ENCODE data around the gene GNGT2.

The GNGT2 gene

DNA sequence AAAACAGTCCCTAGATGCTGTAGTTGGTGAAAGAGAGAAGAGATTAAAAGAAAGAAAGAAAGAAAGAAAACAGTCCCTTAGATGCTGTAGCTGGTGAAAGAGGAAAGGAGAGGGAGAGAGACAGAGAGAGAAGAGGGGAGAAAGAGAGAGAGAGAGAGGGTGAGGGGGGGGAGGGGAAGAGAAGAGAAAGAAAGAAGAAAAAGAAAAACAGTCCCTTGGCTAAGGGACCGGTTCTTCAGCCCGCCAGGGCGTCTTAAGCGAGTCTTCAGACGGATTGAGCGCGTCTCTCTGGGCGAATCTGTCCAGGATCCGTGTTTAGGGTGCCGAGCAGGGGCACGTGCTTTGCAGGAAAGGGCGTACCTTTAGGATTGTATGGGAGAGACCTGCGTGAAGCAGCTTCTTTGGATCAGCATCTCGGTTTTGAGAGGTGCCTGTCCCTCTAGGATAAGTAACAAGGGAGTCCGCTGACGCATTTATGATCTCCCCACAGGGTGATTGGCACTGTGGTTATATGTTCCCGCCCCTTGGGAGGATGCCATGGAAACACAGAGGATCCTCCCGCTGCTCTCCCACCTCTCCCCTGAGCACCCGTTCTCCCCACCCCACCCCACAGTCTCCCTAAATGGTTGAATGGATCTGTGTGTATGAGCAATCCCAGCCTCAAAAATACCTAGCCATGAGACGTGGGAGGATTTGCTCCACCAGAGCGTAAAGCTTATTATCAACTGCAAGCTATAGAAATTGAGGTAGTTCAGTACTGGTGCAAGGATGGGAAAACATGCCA is 16.7 kb downstream of the GNGT2 start (continued):
- TF ChIP-seq ZNF19 (tag by site-specific recombination; IDR thresholded peaks at IDR 0.05; ENCODE audit: low read depth) (no peak), ZNF426 (tag by site-specific recombination; IDR thresholded peaks at IDR 0.05) (no peak), GLI4 (tag by site-specific recombination; IDR thresholded peaks at IDR 0.05) (no peak; the same call in 1 of the 2 replicates), EGR2 (tag by site-specific recombination; IDR thresholded peaks at IDR 0.05; ENCODE audit: low read depth) (peak; percentile 55), ZNF518A (tag by site-specific recombination; conservative IDR thresholded peaks at IDR 0.05; ENCODE audit: low read depth) (no peak), YY2 (tag by site-specific recombination; IDR thresholded peaks at IDR 0.05) (no peak), ZBTB21 (tag by site-specific recombination; IDR thresholded peaks at IDR 0.05) (peak; percentile 6), RBAK (tag by site-specific recombination; IDR thresholded peaks at IDR 0.05) (no peak), ZNF660 (tag by site-specific recombination; IDR thresholded peaks at IDR 0.05) (no peak), ZNF335 (tag by site-specific recombination; conservative IDR thresholded peaks at IDR 0.05) (peak; percentile 80), BCL11A (tag by site-specific recombination; IDR thresholded peaks at IDR 0.05; ENCODE audit: low read depth) (no peak), ZNF223 (tag by site-specific recombination; IDR thresholded peaks at IDR 0.05) (no peak), KLF16 (tag by site-specific recombination; IDR thresholded peaks at IDR 0.05) (no peak), SCRT1 (tag by site-specific recombination; IDR thresholded peaks at IDR 0.05; ENCODE audit: borderline replicate concordance) (no peak), ZNF677 (tag by site-specific recombination; IDR thresholded peaks at IDR 0.05) (no peak), HOXC10 (CRISPR knock-in tag; IDR thresholded peaks at IDR 0.05) (no peak), KLF9 (tag by site-specific recombination; IDR thresholded peaks at IDR 0.05; ENCODE audit: low read depth) (no peak), ZNF157 (tag by site-specific recombination; IDR thresholded peaks at IDR 0.05) (no peak), ZNF701 (tag by site-specific recombination; IDR thresholded peaks at IDR 0.05) (no peak), BCL11B (tag by site-specific recombination; IDR thresholded peaks at IDR 0.05; ENCODE audit: low read depth) (no peak), ZNF350 (tag by site-specific recombination; IDR thresholded peaks at IDR 0.05) (no peak), ZNF112 (tag by site-specific recombination; IDR thresholded peaks at IDR 0.05) (no peak), ZNF792 (tag by site-specific recombination; IDR thresholded peaks at IDR 0.05) (no peak), ZNF580 (tag by site-specific recombination; IDR thresholded peaks at IDR 0.05) (no peak), ZBTB26 (tag by site-specific recombination; optimal IDR thresholded peaks at IDR 0.05) (no peak)
- TF ChIP-seq, protein P1, sequence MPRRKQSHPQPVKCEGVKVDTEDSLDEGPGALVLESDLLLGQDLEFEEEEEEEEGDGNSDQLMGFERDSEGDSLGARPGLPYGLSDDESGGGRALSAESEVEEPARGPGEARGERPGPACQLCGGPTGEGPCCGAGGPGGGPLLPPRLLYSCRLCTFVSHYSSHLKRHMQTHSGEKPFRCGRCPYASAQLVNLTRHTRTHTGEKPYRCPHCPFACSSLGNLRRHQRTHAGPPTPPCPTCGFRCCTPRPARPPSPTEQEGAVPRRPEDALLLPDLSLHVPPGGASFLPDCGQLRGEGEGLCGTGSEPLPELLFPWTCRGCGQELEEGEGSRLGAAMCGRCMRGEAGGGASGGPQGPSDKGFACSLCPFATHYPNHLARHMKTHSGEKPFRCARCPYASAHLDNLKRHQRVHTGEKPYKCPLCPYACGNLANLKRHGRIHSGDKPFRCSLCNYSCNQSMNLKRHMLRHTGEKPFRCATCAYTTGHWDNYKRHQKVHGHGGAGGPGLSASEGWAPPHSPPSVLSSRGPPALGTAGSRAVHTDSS (tag by site-specific recombination; IDR thresholded peaks at IDR 0.05), result no peak
- TF ChIP-seq, protein P2, sequence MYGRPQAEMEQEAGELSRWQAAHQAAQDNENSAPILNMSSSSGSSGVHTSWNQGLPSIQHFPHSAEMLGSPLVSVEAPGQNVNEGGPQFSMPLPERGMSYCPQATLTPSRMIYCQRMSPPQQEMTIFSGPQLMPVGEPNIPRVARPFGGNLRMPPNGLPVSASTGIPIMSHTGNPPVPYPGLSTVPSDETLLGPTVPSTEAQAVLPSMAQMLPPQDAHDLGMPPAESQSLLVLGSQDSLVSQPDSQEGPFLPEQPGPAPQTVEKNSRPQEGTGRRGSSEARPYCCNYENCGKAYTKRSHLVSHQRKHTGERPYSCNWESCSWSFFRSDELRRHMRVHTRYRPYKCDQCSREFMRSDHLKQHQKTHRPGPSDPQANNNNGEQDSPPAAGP (tag by site-specific recombination; IDR thresholded peaks at IDR 0.05), result peak; percentile 51
- TF ChIP-seq, protein P3, sequence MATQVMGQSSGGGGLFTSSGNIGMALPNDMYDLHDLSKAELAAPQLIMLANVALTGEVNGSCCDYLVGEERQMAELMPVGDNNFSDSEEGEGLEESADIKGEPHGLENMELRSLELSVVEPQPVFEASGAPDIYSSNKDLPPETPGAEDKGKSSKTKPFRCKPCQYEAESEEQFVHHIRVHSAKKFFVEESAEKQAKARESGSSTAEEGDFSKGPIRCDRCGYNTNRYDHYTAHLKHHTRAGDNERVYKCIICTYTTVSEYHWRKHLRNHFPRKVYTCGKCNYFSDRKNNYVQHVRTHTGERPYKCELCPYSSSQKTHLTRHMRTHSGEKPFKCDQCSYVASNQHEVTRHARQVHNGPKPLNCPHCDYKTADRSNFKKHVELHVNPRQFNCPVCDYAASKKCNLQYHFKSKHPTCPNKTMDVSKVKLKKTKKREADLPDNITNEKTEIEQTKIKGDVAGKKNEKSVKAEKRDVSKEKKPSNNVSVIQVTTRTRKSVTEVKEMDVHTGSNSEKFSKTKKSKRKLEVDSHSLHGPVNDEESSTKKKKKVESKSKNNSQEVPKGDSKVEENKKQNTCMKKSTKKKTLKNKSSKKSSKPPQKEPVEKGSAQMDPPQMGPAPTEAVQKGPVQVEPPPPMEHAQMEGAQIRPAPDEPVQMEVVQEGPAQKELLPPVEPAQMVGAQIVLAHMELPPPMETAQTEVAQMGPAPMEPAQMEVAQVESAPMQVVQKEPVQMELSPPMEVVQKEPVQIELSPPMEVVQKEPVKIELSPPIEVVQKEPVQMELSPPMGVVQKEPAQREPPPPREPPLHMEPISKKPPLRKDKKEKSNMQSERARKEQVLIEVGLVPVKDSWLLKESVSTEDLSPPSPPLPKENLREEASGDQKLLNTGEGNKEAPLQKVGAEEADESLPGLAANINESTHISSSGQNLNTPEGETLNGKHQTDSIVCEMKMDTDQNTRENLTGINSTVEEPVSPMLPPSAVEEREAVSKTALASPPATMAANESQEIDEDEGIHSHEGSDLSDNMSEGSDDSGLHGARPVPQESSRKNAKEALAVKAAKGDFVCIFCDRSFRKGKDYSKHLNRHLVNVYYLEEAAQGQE (tag by site-specific recombination; IDR thresholded peaks at IDR 0.05), result no peak; the same call in 1 of the 2 replicates

Data from HEK293 (cell line).